WI38 (cell line): Measurements from ENCODE around the gene B3GNT7.
"Not testable (repeated sequence)": the region's sequence is repeated elsewhere in the genome, so short reads cannot be mapped to it uniquely, and the experiment has no call there.

Experiments used
- H3K4me3 ChIP-seq: 2 replicates; pipeline ENCODE4 v1.5.1; 2011; ENCODE audit warnings: low read depth, mild to moderate bottlenecking, control low read depth, low read length
- TF ChIP-seq, protein P1 (sequence below): IDR thresholded peaks from 2 replicates; pipeline ENCODE4 v1.5.1; 2012; ENCODE audit warnings: low read depth, mild to moderate bottlenecking, control low read depth, low read length

The B3GNT7 gene

DNA sequence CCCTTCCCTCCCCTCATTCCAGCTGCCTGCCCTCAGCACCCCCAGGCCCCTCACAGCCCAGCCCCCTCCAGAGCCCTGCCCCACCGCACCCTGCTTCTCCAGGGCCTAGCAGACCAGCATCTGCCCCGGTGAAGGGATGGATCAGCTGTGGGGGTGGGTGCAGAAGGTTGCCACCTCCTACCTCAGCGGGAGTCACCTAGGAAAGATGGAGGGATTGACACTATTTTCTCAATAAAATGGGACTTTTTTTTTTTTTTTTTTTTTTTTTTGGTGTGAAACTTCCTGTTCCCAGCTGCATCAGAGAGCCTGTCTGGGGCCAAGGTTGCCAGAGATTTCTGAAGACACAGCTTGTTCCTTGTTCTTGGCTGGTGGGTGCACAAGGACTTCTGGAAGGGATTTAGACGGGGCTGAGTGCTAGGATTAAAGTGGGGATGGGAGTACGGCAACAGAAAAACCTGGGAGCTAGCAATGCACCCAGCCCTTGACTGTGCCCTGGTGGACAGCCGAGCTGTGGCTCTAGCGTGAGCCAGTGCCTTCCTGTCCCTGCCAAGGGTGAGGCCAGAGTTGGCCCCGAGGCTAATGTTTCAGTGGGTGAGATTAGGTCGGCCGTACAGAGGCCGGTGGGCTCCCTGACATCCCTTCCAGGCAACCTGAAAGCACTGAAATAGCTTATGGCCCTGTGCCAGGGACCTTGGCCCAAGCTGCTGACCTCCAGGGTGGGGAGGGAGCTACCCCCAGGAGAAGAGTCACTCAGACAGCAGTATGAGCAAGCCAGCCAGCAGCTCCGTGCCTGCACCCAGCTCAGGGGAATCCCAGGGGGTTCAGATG is 4.6 kb downstream of the B3GNT7 start:
- TF ChIP-seq, protein P1, sequence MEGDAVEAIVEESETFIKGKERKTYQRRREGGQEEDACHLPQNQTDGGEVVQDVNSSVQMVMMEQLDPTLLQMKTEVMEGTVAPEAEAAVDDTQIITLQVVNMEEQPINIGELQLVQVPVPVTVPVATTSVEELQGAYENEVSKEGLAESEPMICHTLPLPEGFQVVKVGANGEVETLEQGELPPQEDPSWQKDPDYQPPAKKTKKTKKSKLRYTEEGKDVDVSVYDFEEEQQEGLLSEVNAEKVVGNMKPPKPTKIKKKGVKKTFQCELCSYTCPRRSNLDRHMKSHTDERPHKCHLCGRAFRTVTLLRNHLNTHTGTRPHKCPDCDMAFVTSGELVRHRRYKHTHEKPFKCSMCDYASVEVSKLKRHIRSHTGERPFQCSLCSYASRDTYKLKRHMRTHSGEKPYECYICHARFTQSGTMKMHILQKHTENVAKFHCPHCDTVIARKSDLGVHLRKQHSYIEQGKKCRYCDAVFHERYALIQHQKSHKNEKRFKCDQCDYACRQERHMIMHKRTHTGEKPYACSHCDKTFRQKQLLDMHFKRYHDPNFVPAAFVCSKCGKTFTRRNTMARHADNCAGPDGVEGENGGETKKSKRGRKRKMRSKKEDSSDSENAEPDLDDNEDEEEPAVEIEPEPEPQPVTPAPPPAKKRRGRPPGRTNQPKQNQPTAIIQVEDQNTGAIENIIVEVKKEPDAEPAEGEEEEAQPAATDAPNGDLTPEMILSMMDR = no peak; the same call in 1 of the 2 replicates
- no peak overlapping the region for H3K4me3 ChIP-seq

DNA sequence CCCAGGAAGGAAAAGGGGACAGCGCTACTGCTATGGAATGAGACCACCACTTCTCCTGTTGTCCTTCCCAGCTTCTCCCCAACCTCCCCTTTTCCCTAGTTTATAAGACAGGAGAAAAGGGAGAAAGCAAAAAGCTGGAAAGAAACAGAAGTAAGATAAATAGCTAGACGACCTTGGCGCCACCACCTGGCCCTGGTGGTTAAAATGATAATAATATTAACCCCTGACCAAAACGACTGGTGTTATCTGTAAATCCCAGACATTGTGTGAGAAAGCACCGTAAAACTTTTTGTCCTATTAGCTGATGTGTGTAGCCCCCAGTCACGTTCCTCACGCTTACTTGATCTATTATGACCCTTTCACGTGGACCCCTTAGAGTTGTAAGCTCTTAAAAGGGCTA is 5.2 kb downstream of the B3GNT7 start:
- H3K4me3 ChIP-seq = not testable (repeated sequence)

DNA sequence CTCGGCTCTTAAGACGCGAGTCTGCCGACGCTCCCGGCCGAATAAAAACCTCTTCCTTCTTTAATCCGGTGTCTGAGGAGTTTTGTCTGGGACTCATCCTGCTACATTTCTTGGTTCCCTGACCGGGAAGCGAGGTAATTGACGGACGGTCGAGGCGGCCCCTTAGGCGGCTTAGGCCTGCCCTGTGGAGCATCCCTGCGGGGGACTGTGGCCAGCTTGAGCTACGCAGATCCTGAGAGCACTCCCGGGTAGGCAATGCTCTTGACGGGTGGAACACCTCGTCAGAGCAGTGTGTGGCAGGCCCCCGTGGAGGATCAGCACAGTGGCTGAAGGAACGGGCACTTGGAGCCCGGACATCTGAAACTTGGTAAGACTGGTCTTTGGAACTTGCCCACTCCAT is 5.6 kb downstream of the B3GNT7 start:
- H3K4me3 ChIP-seq = not testable (repeated sequence)

DNA sequence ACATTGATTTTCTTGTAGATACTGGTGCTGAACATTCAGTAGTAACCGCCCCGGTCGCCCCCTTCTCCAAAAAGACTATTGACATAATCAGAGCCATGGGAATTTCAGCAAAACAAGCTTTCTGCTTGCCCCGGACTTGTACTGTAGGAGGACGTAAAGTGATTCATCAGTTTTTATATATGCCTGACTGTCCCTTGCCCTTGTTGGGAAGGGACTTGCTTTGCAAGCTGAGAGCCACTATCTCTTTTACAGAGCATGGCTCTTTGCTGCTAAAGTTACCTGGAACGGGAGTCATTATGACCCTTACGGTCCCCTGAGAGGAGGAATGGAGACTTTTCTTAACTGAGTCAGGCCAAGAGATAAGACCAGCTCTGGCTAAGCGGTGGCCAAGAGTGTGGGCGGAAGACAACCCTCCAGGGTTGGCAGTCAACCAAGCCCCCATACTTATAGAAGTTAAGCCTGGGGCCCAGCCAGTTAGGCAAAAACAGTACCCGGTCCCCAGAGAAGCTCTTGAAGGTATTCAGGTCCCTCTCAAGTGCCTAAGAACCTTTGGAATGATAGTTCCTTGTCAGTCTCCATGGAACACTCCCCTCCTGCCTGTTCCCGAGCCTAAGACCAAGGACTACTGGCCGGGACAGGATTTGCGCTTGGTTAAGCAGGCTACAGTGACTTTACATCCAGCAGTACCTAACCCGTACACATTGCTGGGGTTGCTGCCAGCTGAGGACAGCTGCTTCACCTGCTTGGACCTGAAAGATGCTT is 8.1 kb downstream of the B3GNT7 start:
- not testable (repeated sequence) for H3K4me3 ChIP-seq

DNA sequence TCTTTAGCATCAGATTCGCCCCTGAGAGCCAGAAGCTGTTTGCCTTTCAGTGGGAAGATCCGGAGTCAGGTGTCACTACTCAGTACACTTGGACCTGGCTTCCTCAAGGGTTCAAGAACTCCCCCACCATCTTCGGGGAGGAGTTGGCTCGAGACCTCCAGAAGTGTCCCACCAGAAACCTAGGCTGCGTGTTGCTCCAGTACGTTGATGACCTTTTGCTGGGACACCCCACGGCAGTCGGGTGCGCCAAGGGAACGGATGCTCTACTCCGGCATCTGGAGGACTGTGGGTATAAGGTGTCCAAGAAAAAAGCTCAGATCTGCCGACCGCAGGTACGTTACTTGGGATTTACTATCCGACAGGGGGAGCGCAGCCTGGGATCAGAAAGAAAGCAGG is 8.7 kb downstream of the B3GNT7 start:
- H3K4me3 ChIP-seq = not testable (repeated sequence)

DNA sequence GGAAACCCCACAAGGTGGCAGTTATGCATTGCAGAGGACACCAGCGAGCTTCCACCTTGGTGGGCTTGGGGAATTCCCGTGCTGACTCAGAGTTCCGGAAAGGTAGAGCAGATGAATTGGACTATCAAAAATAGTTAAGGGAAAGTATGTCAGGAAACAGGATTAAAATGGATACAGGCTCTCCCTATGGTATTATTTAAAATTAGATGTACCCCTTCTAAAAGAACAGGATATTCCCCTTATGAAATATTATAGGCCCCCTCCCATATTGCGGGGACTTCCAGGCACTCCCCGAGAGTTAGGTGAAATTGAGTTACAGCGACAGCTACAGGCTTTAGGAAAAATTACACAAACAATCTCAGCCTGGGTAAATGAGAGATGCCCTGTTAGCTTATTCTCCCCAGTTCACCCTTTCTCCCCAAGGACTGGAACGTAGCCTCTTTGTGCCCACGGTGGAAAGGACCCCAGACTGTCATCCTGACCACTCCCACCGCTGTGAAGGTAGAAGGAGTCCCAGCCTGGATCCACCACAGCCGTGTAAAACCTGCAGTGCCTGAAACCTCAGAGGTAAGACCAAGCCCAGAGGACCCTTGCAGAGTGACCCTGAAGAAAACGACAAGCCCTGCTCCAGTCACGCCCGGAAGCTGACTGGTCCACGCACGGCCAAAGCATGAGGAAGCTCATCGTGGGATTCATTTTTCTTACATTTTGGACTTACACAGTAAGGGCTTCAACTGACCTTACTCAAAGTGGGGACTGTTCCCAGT is 10.3 kb downstream of the B3GNT7 start:
- TF ChIP-seq, protein P1 = peak; percentile 30; the same call in 1 of the 2 replicates
- H3K4me3 ChIP-seq = not testable (repeated sequence)

DNA sequence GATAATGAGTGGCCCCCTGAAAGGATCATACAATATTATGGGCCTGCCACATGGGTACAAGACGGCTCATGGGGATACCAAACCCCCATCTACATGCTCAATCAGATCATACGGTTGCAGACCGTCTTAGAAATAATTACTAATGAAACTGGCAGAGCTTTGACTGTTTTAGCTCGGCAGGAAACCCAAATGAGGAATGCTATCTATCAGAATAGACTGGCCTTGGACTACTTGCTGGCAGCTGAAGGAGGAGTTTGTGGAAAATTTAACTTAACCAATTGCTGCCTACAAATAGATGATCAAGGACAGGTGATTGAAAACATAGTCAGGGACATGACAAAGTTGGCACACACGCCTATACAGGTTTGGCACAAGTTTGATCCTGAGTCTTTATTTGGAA is 12.2 kb downstream of the B3GNT7 start:
- not testable (repeated sequence) for H3K4me3 ChIP-seq

DNA sequence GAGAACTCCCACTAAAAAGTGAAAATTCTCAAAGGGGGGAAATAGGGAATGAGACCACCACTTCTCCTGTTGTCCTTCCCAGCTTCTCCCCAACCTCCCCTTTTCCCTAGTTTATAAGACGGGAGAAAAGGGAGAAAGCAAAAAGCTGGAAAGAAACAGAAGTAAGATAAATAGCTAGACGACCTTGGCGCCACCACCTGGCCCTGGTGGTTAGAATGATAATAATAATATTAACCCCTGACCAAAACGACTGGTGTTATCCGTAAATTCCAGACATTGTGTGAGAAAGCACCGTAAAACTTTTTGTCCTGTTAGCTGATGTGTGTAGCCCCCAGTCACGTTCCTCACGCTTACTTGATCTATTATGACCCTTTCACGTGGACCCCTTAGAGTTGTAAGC is 12.8 kb downstream of the B3GNT7 start:
- H3K4me3 ChIP-seq = not testable (repeated sequence)

DNA sequence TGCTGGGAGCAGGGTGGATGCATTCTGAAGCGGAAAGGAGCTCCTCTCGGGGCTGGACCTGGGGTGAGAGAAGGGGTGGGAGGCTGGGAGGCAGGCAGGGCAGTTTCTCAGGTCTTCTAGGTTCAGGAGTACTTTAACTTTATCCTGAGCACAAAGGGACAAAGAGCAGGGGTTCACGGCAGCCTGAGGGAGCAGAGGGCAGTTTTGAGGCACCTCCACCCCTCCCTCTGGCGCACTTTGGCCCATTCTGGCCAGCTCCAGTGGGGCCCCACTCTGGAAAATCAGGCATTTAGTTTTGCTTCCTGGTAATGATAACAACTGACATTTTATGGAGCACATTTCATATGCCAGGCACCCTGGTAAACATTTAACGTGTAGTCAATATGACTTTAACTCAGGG is 14.3 kb downstream of the B3GNT7 start:
- H3K4me3 ChIP-seq = no peak overlapping the region
- TF ChIP-seq, protein P1 = no peak

DNA sequence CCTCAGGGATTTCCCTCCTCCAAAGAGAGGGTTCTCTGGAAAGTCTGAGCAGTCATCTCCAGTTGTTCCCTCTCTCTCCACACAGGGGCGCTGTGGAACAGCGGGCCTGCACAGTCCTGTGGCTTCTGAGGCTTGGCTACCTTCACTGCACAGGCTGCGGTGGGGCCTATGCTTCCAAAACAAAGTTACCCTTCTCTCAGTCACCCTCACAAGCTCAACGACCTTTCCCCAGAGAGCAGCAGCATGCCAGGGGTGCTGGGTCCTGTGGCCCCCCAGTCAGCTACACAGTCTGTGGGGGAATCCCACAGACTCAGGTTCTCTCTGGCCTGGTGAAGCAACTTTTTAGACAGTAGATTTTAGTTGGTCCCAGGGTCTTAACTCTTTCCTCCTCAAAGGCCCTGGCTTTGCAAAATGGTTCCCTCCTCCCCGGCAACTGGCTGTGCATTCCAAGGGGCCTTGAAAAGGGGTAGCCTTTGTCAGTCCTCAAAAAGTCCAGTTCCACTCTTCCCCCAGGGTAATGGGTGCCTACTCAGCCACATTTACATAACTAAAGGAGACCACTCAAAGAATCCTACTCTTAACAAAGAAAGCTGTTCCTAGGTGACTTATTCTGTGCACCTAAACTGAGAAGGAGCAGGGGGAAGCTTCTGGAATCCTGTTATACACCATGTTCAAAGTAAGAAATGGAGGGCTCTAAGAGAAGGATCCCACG is 14.9 kb downstream of the B3GNT7 start:
- TF ChIP-seq, protein P1 = 0 out of 2 replicates have a peak, but pooled peaks have one; percentile 24
- no peak overlapping the region for H3K4me3 ChIP-seq
